ENCODE data around the gene ADAMTS4. TPM values are rescaled to one million over a fixed set of nuclear protein-coding genes. Genes with fewer than 3 reads are reported as not detected.
A peak's percentile ranks its signal among the peaks of the same experiment; 100 is the strongest.

Gene ADAMTS4
- total and polyA plus RNA-seq, 2 of the 4 experiments (the other 2 are of a cell fraction): 0.39 to 0.72 TPM

GRCh38 chr1:161226759-161227158 lies 27.9 kb upstream of the ADAMTS4 start:
- ATAC-seq (ENCODE audit: low read depth): no peak
- H3K4ac ChIP-seq (ENCODE audit: low read depth, low read length): peak overlapping the region; percentile 83
- WGBS, 2 experiments (ENCODE audit: extremely low coverage in 2 of 2, insufficient read length in 1 of 2): no CpG with 5 or more reads among the region's 3 CpGs
- ChIA-PET POLR2A (ENCODE audit: unreplicated experiment) (no interaction called here), CTCF (interaction anchor here (0.6 to 3.2 kb wide), 7 partner anchors 10 to 155 kb away, joined by 3 to 21 read pairs (median 8); partner anchors contain the start of genes ADAMTS4 and NDUFS2)
- peak overlapping the region; percentile 96 to 97; a peak in 2 of 4 replicates for H4K8ac ChIP-seq (ENCODE audit: low read depth in 2 of 2, low read length in 2 of 2)
- no peak overlapping the region for H2BK15ac ChIP-seq (ENCODE audit: low read depth, low read length)
- no peaks in the 10 kb centered on the region for H3K9me3 ChIP-seq (ENCODE audit: control insufficient read depth, insufficient read depth, low read length)
- dilution Hi-C loops (cut with HindIII; ENCODE audit: low sequenced_read_pairs, unreplicated experiment): no loop called here
- H2AFZ ChIP-seq (replicated peaks; ENCODE audit: low read length, poor library complexity): peak overlapping the region; percentile 98
- no peak overlapping the region for H4K91ac ChIP-seq (ENCODE audit: insufficient read depth, low read depth, low read length)
- H2AK5ac ChIP-seq (ENCODE audit: low read depth, low read length): peak overlapping the region; percentile 67; the same call in 1 of the 2 replicates
- peak overlapping the region; percentile 74 for H3K4me3 ChIP-seq (ENCODE audit: insufficient read depth, low read depth, low read length)
- no peak overlapping the region for H3K18ac ChIP-seq (ENCODE audit: low read depth, low read length)
- H3K14ac ChIP-seq (replicated peaks; ENCODE audit: low read depth, low read length): 0 out of 2 replicates have a peak overlapping the region, but pooled peaks have one; percentile 89
- BruUV-seq (replicated peaks): no TSS peak
- no peak overlapping the region for H2BK20ac ChIP-seq (ENCODE audit: low read depth, low read length)
- intact Hi-C loops (cut with micrococcal nuclease): loop anchor here (1.0 kb wide), 2 partner anchors 65 to 156 kb away; no protein-coding TSS in a partner anchor
- TF ChIP-seq MAZ (IDR thresholded peaks at IDR 0.05; ENCODE audit: borderline replicate concordance, low read depth, low read length): no peak
- no peak for TF ChIP-seq RFX5 (IDR thresholded peaks at IDR 0.05; ENCODE audit: low read depth, low read length)
- TF ChIP-seq RAD21 (IDR thresholded peaks at IDR 0.05; ENCODE audit: low read length): no peak
- no peak for TF ChIP-seq MAFK (IDR thresholded peaks at IDR 0.05; ENCODE audit: low read depth, low read length)
- TF ChIP-seq NFE2L2 (IDR thresholded peaks at IDR 0.05; ENCODE audit: low read depth, low read length): no peak
- peak overlapping the region; percentile 69 for H4K5ac ChIP-seq (ENCODE audit: low read depth, low read length)
- H3K23ac ChIP-seq (ENCODE audit: low read depth, low read length): peak overlapping the region; percentile 62; the same call in 1 of the 2 replicates
- no peaks in the 10 kb centered on the region; the same call in 1 of the 2 replicates for H3K27me3 ChIP-seq (ENCODE audit: control insufficient read depth, insufficient read depth, low read length)
- peaks cover 9 to 17% of the 10 kb centered on the region in 2 experiments; a peak in 3 of 4 replicates for H3K79me1 ChIP-seq (ENCODE audit: low read depth in 1 of 2, low read length in 2 of 2)
- peak overlapping the region; percentile 97 for H2AK9ac ChIP-seq (replicated peaks; ENCODE audit: low read depth, low read length, poor library complexity)
- H3K56ac ChIP-seq (ENCODE audit: extremely low read depth, insufficient read depth, low read length): no peak overlapping the region
- H3K4me1 ChIP-seq (ENCODE audit: control insufficient read depth, insufficient read depth, low read length): peaks cover 9% of the 10 kb centered on the region; the same call in 1 of the 2 replicates
- H2BK5ac ChIP-seq (ENCODE audit: low read depth, low read length, poor library complexity, severe bottlenecking): no peak overlapping the region
- no peaks in the 10 kb centered on the region for H4K20me1 ChIP-seq (ENCODE audit: insufficient read depth, low read length)
- H3K9ac ChIP-seq (ENCODE audit: low read depth, low read length): peak overlapping the region; percentile 81
- peaks cover 8% of the 10 kb centered on the region; the same call in 1 of the 2 replicates for H3K9me1 ChIP-seq (ENCODE audit: insufficient read depth, low read length)
- H3K4me2 ChIP-seq (ENCODE audit: low read depth, low read length): peak overlapping the region; percentile 81
- DNase-seq: no peak
- no peak overlapping the region; the same call in 1 of the 2 replicates for H3K27ac ChIP-seq (ENCODE audit: insufficient read depth, low read length)
- in situ Hi-C loops (cut with MboI; ENCODE audit: low sequenced_read_pairs): loop anchor here (5.0 kb wide), 2 partner anchors 66 to 156 kb away; no protein-coding TSS in a partner anchor
- H3K36me3 ChIP-seq (ENCODE audit: control insufficient read depth, insufficient read depth, low read length): peaks cover 19% of the 10 kb centered on the region
- no peak overlapping the region for H2BK120ac ChIP-seq (ENCODE audit: low read depth, low read length)

Measured in IMR-90 (cell line).